Caco-2 (cell line): ENCODE results near the gene TTC9C. TPM values are rescaled to one million over a fixed set of nuclear protein-coding genes. Genes with fewer than 3 reads are reported as not detected.

Source experiments
- BruUV-seq: library from RNA; stranded (reverse); fragments of 400-500 nt; replicated peaks from 2 replicates; lab custom pipeline; 2021; lab: Mats Ljungman, UMichigan
- CTCF ChIA-PET: fragments of 300-600 bp; sonication (Branson Sonifier 250); formaldehyde crosslinking; loops from one replicate; lab custom pipeline; 2022; ENCODE audit warnings: antibody characterized with exemption; lab: Charles Lee
- POLR2A ChIA-PET: fragments of 300-600 bp; sonication (Branson Sonifier 250); formaldehyde crosslinking; loops from one replicate; lab custom pipeline; 2022; ENCODE audit warnings: antibody characterized with exemption; lab: Charles Lee
- DNase-seq, 2 experiments: peaks; one replicate each; pipeline versions ENCODE4 v3.0.0 to v3.0.0-alpha.2; 2020 to 2022
- H3K27me3 ChIP-seq: replicated peaks from 2 replicates; pipeline ENCODE4 v1.6.0; 2011; ENCODE audit warnings: low read length; ENCODE audit not compliant: control insufficient read depth, insufficient read depth
- H3K36me3 ChIP-seq: 2 replicates; pipeline ENCODE4 v1.5.1; 2011; ENCODE audit warnings: low read length; ENCODE audit not compliant: control insufficient read depth, insufficient read depth
- H3K4me1 ChIP-seq: fragments of 250-450 bp; sonication (Bioruptor Pico); 2 replicates; pipeline ENCODE4 v1.5.1; 2020; ENCODE audit warnings: mild to moderate bottlenecking
- H3K4me3 ChIP-seq: 2 replicates; pipeline ENCODE4 v1.5.1; 2011; ENCODE audit warnings: low read depth, mild to moderate bottlenecking, control low read depth, low read length
- H3K9me3 ChIP-seq: fragments of 250-450 bp; sonication (Bioruptor Pico); 2 replicates; pipeline ENCODE4 v1.5.1; 2020; ENCODE audit warnings: mild to moderate bottlenecking, moderate library complexity
- H3K27ac Mint-ChIP-seq: one replicate; pipeline ENCODE4 v1.8.0; 2022; ENCODE audit warnings: mixed read lengths; ENCODE audit not compliant: unreplicated experiment
- H3K27me3 Mint-ChIP-seq: one replicate; pipeline ENCODE4 v1.8.0; 2022; ENCODE audit warnings: mixed read lengths; ENCODE audit not compliant: insufficient read depth, unreplicated experiment
- H3K36me3 Mint-ChIP-seq: one replicate; pipeline ENCODE4 v1.8.0; 2022; ENCODE audit warnings: mild to moderate bottlenecking, mixed read lengths; ENCODE audit not compliant: insufficient read depth, unreplicated experiment
- H3K4me1 Mint-ChIP-seq: one replicate; pipeline ENCODE4 v1.8.0; 2022; ENCODE audit warnings: low read depth, mixed read lengths; ENCODE audit not compliant: unreplicated experiment
- H3K4me3 Mint-ChIP-seq: one replicate; pipeline ENCODE4 v1.8.0; 2022; ENCODE audit warnings: mild to moderate bottlenecking, moderate library complexity, mixed read lengths; ENCODE audit not compliant: unreplicated experiment
- H3K9me3 Mint-ChIP-seq: one replicate; pipeline ENCODE4 v1.8.0; 2022; ENCODE audit warnings: mixed read lengths; ENCODE audit not compliant: unreplicated experiment
- CTCF ChIP-seq, 2 experiments: fragments of 200-600 bp in 1 of 2; IDR thresholded peaks; 1 replicate in 1 of 2; 2 replicates in 1 of 2; pipeline versions ENCODE4 v1.5.1 to v1.8.0; 2011 to 2022; ENCODE audit warnings: antibody characterized with exemption in 1 of 2, control low read depth in 1 of 2, inconsistent platforms in 1 of 2, low read depth in 1 of 2, low read length in 1 of 2, mild to moderate bottlenecking in 1 of 2, moderate library complexity in 1 of 2; ENCODE audit not compliant: insufficient read depth in 1 of 2, severe bottlenecking in 1 of 2, unreplicated experiment in 1 of 2
- intact Hi-C: fragments of 100-400 bp; cut with micrococcal nuclease; formaldehyde crosslinking; loops from one replicate; pipeline ENCODE4 v1.10.0; 2022; ENCODE audit not compliant: unreplicated experiment
- total RNA-seq: library from RNA; stranded (reverse); gene quantifications from 2 replicates; pipeline ENCODE4 v1.2.3, GENCODE V29; 2022

Gene TTC9C
- total RNA-seq, 1 experiment from 2014 or later = 53.6 TPM

- no peak for TF ChIP-seq CTCF (IDR thresholded peaks at IDR 0.05; ENCODE audit: insufficient read depth in 1 of 2, low read depth in 1 of 2, low read length in 1 of 2, severe bottlenecking in 1 of 2, unreplicated experiment in 1 of 2)
- no peak overlapping the region for H3K4me3 ChIP-seq
- peaks cover 23% of the 10 kb centered on the region for H3K36me3 Mint-ChIP-seq
- CTCF ChIA-PET = no interaction called here
- H3K27me3 ChIP-seq = no peaks in the 10 kb centered on the region
- intact Hi-C loops = loop anchor here (2.0 kb wide), 1 partner anchor 23 kb away; the partner anchor contains the start of gene TTC9C
- H3K27me3 Mint-ChIP-seq = no peaks in the 10 kb centered on the region
- no peak overlapping the region for H3K27ac Mint-ChIP-seq
- H3K4me1 Mint-ChIP-seq = no peaks in the 10 kb centered on the region
- peaks cover 3% of the 10 kb centered on the region for H3K36me3 ChIP-seq
- POLR2A ChIA-PET = interaction anchor here (0.5 to 1.7 kb wide), 2 partner anchors 10 to 80 kb away, joined by 3 to 11 read pairs; partner anchors contain the start of genes POLR2G and STX5
- no peak overlapping the region for H3K4me3 Mint-ChIP-seq
- H3K9me3 ChIP-seq = no peaks in the 10 kb centered on the region
- BruUV-seq = no TSS peak
- no peak for DNase-seq
- H3K4me1 ChIP-seq = peaks cover 9% of the 10 kb centered on the region; the same call in 1 of the 2 replicates
- no peaks in the 10 kb centered on the region for H3K9me3 Mint-ChIP-seq
Observed at GRCh38 chr11:62752177-62752785, 24.0 kb downstream of the TTC9C start.

GRCh38 chr11:62752994-62753735 is 24.9 kb downstream of the TTC9C start:
- Mint-ChIP-seq H3K4me1 (no peaks in the 10 kb centered on the region), H3K4me3 (peak overlapping the region; percentile 97), H3K9me3 (no peaks in the 10 kb centered on the region), H3K36me3 (peaks cover 23% of the 10 kb centered on the region), H3K27ac (peak overlapping the region; percentile 95), H3K27me3 (no peaks in the 10 kb centered on the region)
- Histone ChIP-seq H3K4me1 (peaks cover 9% of the 10 kb centered on the region; the same call in 1 of the 2 replicates), H3K36me3 (peaks cover 3% of the 10 kb centered on the region), H3K4me3 (peak overlapping the region; percentile 56), H3K9me3 (no peaks in the 10 kb centered on the region), H3K27me3 (no peaks in the 10 kb centered on the region)
- no peak for TF ChIP-seq CTCF (IDR thresholded peaks at IDR 0.05; ENCODE audit: insufficient read depth in 1 of 2, low read depth in 1 of 2, low read length in 1 of 2, severe bottlenecking in 1 of 2, unreplicated experiment in 1 of 2)
- ChIA-PET CTCF (interaction anchor here (0.5 to 1.7 kb wide), 14 partner anchors 8 to 358 kb away, joined by 3 to 48 read pairs (median 4); partner anchors contain the start of genes HNRNPUL2, POLR2G, TAF6L and TMEM179B), POLR2A (interaction anchor here (0.6 to 2.1 kb wide), 29 partner anchors 8 to 273 kb away, joined by 3 to 71 read pairs (median 8); partner anchors contain the start of genes B3GAT3, C11orf98, CSKMT and EEF1G)
- DNase-seq = no peak
- intact Hi-C loops = loop anchor here (1.0 to 2.0 kb wide), 2 partner anchors 8 to 24 kb away; partner anchors contain the start of genes POLR2G and TTC9C
- BruUV-seq = TSS peak; percentile 85
